ENCODE results near the gene SLC4A8.
A peak's percentile ranks its signal among the peaks of the same experiment; 100 is the strongest.

The SLC4A8 gene

DNA sequence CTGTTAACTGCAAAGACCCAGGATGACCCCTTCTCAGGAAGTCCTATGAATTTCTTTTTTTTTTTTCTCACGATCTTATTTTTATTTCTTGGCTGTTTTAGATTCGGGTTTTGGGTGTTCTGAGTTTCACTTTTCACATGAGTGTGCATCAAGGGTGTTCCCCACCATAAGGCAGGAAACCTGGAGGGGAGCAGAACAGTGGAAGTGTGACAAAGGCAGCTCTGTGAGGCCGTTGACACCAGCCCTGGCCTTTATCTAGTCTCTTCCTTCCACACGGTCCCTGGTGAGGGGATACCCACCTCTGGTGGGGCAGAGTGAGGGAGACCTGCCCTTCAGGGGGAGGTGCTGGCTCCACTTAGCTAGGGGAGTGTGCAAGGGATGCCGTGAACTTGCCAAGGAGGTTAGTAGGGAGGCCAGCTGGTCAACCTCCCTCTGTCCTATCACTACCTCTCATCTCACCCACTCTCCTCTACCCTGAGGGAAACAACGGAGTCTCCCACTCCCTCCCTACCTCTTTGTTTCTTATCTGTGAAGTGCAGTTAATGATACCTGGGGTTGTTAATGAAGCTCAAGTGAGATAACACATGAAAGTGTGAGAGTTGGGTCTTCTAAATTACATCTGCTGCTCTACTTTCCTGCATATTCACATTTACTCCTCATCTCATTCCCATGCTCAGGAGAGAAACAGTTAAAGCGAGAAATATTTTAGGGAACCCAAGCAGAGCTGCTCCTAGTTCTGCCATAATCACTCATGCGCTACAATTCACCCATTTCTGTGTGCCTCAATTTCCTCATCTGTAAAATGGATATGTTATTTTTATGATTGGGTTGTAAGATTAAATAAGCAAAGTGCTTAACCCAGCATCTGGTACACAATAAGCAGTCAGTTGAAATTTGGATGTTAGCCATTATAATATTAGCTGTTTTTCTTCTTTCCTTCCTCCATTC is 29.1 kb upstream of the SLC4A8 start:
- FAIRE-seq = no peak

DNA sequence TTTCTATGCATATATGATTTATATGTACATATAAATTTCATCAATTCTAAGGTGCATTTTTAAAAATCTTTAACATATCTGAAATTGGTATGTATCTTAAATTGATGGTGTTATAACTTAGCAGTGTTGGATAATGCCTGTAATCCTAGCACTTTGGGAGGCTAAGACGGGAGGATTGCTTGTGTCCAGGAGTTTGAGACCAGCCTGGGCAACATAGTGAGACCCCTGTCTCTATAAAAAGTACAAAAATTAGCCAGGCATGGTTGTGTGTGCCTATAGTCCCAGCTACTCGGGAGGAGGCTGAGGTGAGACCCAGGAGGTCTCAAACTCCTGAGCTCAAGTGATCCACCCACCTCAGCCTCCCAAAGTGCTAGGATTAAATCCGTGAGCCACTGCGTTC is 27.0 kb upstream of the SLC4A8 start:
- FAIRE-seq = no peak

DNA sequence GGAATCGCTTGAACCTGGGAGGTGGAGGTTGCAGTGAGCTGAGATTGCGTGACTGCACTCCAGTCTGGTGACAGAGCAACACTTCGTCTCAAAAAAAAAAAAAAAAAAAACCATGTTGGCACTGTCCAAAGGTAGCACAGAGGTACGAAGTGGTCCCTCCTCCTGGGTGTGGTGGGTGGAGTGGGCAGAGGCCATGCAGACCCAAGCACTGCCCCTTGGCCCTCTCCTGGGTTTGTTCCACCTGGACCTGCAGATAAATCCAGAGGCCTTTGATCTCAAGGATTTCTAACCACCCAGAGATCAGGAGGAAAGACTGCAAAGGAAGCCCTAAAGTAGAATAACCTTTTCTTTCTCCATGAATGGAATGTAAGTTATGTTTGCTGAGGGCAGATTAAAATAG is 24.7 kb upstream of the SLC4A8 start:
- no peak for FAIRE-seq

DNA sequence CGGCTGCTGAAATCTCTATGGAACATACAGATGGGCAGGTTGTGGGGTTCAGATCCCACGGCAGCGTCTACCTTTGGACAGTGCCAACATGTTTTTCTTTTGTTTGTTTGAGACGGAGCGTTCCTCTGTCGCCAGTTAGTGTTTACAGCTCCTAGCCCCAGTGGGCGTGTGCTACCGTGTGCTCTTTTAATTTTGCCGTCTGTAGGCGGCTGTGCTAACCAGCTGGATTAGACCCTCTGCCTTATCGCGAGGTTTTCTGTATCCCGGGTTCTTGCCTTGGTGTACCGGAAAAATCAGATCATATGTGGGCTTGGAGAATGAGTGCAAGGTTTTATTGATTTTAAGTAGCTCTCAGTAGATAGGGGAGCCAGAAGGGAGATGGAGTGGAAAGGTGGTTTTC is 23.6 kb upstream of the SLC4A8 start:
- FAIRE-seq = no peak

DNA sequence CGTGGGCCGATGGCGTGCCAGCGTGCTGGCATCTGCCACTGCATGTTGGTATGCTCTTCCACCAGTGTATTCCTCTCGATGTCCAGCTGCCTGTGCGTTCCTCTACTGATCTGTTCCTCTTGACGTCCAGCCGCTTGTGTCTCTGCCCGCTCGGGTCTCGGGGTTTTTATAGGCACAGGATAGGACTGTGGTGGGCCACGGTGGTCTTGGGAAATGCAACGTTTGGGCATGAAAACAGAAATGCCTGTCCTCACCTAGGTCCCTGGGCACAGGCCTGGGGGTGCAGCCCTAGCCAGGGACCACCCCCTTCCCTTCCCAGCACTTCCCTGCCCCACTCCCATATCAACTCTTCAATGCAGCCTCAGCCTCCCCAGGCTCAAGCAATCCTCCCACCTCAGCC is 23.1 kb upstream of the SLC4A8 start:
- no peak for FAIRE-seq

GRCh38 chr12:51401900-51402299 is 22.7 kb upstream of the SLC4A8 start:
- no peak for FAIRE-seq

GRCh38 chr12:51403159-51403558 is 21.5 kb upstream of the SLC4A8 start:
- FAIRE-seq = no peak

DNA sequence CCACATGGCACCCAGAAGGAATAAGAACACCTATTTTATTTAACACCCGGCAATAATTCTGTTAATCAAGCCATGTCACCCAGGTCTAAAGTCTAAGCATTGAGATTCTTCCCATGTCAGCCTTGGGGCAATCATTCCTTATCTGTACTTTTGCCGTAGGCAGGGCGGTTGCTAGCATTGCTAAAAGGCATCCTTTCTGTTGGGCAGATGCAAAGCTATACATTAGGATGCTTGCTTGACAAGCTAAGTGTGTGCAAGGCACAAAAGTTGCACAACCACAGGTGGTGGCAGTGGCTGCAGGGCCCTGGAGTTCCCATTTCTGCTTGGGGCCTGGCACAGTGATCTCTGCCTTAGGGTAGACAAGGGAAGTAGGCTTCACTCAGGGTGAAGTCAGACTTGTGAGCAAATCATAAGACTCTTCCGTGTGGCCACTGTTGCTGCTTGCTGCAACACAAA is 20.9 kb upstream of the SLC4A8 start:
- no peak for FAIRE-seq

DNA sequence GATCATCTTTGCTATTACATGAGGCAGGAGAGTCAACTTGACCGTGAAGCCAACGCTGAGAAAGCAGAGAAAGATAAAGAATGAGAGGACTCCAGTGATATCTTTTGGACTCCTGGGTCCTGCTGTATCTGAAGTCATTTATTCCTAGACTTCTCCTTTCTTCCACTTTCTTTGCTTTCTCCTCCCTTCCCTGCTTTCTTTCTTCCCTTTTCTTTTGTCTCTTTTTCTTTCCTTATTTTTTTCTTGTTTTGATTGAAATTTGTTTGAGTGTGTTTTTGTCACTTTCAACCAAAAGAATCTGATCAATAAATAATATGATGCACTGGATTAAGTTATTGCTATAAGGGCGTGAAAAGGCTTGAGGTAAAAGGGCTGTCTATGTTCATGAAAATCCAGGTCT is 20.0 kb upstream of the SLC4A8 start:
- FAIRE-seq = no peak

- FAIRE-seq = no peak
Measured at GRCh38 chr12:51405801-51406207, 18.8 kb upstream of the SLC4A8 start.

DNA sequence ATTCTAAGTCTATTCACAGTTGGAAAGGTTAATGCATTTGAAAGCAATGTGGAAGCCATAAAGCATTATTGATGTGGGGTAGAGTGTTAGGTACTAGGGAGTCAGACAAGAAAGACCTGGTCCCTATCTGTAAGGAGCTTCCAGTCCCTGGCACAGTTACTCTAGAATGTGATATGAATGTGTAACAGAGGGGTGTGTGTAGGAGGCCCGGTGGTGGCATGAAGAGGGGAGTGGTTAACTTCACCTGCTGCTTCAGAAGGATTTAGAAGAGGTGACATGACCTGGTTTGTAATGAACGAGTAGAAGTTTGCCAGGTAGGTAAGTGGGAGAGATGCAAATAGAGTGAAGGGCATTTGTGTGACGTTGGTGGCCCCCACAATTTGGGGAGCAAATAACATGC is 18.3 kb upstream of the SLC4A8 start:
- FAIRE-seq = no peak

DNA sequence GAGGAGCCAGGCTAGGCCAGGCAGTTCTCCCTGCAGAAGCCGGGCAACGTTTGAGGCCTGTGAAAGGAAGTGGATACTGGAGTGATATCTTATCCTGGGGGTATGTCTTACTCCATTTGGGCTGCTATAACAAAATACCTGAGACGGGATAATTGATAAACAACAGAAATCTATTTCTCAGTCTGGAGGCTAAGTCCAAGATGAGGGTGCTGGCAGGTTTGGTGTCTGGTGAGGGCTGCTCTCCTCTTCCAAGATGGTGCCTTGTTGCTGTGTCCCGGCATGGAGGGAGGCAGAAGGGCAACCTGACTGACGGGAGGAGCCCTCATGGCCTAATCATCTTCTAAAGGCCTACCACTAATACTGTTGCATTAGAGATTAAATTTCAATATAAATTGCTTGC is 17.8 kb upstream of the SLC4A8 start:
- FAIRE-seq = no peak

GRCh38 chr12:51407604-51408003 is 17.0 kb upstream of the SLC4A8 start:
- FAIRE-seq = no peak

DNA sequence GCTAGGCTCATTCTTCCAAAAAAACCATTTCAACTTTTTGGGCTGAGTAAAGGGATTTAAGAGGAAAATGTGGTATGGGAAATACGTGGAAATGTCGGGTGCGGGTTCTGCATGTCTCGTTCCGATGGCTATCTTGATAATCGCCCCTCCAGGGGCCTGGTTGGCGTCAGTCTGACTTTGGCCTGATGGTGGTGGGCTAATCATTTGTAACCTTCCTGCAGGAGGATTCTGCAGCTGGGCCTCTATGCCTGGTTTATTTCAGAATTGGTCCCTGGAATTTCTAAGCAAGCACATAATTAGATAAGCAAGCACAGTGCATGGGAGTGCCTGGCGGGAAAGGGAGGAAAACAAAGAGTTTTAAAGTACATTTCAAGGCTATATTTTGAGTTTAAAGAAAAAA is 14.8 kb upstream of the SLC4A8 start:
- no peak for FAIRE-seq

- FAIRE-seq = no peak
Measured at GRCh38 chr12:51413149-51413548, 11.5 kb upstream of the SLC4A8 start.

DNA sequence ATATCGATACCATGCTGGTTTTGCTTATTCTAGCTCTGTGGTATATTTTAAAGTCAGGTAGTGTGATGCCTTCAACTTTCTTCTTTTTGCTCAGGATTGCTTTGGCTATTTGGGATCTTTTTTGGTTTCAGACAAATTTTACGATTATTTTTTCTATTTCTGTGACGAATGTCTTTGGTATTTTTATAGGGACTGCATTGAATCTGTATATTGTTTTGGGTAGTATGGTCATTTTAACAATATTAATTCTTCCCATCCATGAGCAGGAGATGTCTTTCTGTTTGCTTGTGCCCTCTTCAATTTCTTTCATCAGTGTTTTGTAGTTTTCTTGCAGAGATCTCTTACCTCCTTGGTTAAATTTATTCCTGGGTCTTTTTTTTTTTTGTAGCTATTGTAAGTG is 10.8 kb upstream of the SLC4A8 start:
- no peak for FAIRE-seq

DNA sequence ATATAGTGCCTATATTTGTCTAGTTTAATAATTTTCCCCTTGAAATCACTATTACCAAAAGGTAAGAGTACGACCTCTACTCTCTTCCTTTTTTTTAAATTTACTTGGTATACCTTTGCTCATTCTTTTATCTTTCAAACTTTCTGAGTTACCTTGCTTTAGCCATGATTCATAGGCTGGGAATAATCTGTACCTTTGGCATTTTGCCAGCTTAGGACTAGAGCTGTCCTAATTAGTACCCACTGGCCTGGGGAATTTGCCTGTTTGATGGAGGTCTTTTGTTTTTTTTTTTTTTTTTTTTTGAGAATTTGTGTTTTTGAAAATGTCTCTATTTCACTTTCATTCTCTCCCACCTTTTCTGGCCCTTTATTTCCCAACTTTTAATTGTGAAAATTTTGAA is 8.7 kb upstream of the SLC4A8 start:
- no peak for FAIRE-seq

GRCh38 chr12:51417826-51418225 is 6.8 kb upstream of the SLC4A8 start:
- no peak for FAIRE-seq

DNA sequence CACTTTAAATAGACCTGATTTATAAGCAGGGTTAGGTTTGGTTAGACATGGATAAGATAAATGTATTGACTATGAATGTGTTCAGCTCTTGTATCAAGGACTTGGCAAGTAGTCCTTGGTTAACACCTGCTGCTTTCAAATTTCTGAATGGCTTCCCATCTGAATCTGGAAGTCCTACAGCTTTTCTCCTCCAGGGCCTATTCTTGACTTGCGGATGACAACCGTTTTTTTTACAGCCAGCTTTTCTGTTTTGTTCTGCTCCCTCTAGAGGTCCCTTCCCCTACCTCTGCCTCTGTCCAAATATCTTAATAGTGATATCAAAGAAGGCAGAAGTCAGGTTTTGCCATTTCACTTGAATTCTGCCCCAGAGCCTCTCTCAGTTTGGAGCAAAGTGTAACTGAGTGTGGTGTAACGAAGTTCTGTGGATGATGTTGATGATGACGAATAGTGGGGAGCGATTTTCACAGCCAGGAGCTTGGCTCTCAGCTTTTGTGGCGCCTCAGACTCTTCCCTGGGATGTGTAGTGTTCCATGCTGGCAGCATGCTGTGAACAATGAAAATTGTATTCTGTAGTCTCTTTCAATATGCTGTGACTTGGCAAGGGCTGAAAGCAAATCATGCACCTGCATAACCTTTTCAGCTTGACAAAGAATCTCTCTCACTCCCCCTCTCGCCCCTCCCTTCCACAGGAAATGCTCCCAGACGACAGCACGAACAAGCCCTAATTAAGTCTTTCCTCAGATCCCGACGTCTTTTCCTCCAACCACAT is 5.0 kb upstream of the SLC4A8 start:
- no peak for FAIRE-seq

DNA sequence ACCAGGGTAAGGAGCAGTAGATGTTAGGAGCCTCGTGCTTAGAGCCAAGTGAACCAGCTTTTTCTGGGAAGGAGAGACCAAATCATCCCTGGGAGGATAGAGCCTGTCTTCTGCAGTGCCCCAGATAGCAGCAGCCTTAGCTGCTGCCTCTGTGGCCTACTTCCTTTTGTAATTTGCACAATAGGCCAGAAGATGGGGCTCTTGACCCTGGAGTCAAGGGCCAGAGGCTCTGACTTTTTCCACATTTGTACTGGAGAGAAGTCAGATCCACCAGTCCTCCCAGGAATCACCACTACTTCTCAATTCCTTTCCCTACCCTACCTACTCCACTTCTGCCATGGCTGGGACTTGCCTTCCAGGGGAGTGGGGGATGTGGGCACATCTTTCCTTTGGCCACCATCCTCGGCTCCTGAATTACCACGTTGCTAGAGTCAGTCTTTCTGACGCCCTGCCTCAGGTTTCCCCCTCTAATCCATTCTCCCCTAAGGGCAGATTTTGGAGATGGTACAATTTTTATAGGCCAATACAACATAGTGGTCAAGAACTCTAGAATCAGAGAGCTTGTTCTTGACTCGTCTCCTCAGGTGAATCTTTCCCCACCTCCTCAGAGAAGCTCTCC is 3.3 kb upstream of the SLC4A8 start:
- peak; percentile 46 for FAIRE-seq

DNA sequence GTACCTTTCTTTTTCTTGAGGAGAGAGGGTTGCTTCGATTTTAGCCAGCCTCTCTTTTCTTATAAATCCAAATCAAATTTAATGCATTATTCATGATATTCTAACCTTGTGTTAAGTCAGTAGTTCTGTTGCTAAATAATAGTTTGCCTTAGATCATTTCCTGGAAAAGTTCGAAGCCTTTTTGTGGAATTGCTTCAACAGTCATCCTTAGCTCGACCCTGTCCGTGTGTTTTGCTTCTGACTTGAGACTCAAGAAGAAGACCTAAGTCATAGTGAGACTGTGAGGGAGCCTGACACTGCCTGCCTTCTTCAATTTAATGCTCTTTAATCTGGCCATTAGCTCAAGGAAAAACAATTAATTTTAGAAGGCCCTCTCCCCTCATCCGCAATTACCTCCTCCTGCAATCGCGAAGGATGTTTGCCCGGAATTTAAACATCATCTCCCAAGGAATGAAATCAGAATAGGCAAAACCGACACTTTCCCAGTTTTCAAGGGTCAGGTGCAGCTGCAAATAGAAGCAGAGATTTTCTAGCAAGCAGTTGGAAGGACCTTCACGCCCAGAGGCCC is 453 bp upstream of the SLC4A8 start:
- no peak for FAIRE-seq

DNA sequence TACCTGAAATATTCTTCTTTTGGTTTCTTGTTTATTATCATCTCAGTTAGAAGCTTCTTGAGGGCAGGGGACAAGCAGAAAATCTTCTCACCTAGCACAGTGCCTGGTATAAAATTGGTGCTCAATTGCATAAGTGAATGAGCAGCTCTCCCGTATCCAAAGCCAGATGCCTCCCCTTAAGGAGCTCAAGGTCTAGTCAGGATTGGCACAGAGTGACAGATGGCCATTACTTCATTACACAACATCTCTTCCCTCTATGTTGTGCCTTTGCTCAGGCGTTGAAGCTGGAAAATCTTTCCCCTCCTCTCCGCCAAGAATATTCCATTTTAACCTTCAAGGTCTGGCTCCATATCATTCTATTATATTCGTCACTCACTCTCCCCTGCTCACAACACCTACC is 3.6 kb downstream of the SLC4A8 start:
- FAIRE-seq = no peak

DNA sequence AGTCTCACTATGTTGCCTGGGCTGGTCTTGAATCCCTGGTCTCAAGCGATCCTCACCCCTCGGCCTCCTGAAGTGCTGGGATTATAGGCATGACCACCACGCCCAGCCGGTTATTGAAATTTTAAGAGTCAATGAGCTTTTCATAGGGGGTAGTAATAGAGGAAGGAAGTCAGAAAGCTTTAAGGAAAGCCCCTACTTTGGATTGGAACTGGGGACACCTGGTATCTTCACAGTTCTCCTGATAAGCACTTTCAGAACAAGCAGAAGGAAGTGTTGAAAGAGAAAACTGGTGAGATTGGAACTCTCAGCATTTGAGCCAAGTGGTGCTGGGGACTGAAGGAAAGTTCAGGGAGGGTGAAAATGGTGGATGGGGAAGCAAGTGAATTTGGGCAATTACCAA is 5.1 kb downstream of the SLC4A8 start:
- FAIRE-seq = no peak
